DMS53 treated with DMSO at 0.1 percent for 48 hours (cell line): Measurements from ENCODE around the gene PRCP.

Source experiments
- DNase-seq: peaks from one replicate; lab custom pipeline; 2025; ENCODE audit not compliant: unreplicated experiment; lab: John Stamatoyannopoulos, UW

Gene PRCP

DNA sequence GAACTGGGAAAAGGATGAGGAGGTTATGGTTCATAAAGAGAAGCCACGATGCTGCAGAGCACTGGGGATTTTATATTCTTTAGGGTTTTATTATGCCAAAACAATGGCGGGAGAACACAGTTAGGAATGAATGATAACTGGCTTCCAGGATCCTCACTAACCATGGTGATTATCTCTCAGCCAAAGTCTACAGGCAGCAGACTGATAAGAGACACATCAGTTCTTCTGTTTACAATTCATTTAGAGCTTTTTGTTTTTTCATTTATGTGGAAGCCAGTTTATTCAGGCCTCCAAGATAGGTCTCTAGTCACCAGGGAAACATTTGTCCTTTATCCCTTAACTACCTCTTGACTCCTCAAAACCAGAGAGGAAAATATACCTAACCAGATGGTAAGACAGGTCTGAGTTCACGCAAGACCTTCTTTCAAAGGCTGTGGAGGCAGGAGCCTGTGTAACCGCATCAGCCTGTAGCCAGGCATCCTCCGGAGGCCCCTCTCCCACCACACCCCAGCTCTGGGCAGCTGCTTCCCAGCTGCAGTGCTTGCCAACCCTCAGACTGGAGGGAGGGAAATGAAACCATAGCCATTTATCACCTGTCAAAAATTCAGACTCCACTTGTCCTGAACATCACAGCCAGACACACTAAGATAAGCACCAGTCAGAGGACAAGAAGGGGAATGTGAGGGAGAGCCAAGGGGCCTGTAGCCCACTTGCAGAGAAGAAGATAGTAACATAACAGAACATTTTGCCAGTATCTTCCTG is 109.3 kb downstream of the PRCP start:
- no peak for DNase-seq

DNA sequence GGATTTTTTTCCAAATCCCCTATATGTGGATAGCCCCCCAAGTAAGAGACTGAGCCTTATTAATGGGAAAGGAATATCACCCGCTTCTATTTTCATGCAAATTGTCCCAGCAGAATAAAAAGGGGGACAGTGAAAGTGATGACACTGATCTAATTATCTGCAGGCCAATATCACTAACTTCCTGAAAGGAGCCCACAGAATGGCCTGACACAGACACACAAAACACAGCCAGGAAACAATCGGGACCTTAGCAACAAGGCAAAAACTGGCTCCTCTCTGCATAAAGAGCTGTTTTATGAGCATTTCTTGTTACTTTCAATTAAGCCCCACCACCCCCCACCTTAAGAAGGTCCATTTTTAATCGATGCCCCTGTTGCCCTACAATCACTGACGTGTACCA is 112.2 kb downstream of the PRCP start:
- DNase-seq = no peak

DNA sequence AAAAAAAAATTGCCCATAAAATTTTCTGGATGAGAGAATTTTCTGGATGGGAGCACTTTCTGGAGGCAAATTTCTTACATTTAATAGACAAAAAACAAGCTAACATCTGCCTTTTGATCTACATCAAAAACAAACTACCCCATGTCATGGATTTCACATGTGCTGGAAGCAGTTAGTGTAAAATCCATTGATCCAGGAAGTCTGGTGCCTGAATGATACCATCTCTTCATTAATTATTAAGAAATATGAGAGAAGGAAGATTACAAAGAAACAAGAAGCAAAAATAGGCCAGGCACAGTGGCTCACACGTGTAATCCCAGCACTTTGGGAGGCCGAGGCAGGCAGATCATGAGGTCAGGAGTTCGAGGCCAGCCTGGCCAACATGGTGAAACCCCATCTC is 113.4 kb downstream of the PRCP start:
- DNase-seq = no peak

DNA sequence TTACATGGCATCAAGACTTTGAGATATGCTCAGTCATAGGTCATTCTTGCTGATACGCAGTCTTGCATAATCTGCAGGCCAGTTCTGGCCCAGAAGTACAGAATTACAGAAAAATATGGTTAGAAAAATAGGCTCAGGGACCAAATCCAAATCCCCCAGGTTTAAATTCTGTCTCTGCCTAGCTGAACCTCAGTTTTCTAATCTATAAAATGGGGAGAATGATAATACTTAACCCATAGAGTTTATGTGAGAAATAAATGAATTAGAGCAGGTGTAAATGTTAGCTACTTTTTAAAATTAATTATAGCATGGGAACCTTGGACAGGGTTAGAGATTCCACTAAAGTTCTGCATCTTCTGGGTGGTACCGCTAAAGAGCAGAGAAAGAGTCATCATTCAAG is 114.2 kb downstream of the PRCP start:
- no peak for DNase-seq

DNA sequence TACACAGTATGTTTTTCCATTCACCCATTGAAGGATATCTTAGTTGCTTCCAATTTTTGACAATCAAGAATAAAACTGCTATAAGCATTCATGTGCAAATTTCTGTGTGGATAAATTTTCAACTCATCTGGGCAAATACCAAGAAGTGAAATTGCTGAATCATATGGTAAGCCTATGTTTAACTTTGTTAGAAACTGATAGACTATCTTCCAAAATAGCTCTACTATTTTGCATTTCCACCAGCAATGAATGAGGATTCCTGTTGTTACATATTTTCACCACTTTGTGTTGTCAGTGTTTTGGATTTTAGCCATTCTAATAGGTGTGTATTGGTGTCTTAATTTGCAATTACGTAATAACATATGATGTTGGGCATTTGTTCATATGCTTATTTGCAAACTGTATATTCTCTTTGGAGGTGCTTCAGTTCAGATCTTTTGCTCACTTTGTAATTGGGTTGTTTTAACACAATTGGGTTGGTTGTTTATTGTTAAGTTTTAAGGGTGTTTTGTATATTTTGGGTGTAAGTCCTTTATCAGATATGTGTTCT is 117.3 kb downstream of the PRCP start:
- no peak for DNase-seq

DNA sequence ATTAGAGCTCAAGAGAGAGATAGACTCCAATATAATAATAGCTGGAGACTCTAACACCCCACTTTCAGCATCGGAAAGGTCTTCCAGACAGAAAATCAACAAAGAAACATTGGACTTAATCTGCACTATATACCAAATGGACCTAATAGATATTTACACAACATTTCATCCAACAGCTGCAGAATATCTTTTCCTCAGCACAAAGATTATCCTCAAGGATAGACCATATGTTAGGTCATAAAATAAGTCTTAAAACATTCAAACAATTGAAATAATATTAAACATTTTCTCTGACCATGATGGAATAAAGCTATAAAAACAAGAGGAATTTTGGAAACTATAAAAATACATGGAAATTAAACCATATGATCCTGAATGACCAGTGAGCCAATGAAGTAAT is 121.5 kb downstream of the PRCP start:
- no peak for DNase-seq

DNA sequence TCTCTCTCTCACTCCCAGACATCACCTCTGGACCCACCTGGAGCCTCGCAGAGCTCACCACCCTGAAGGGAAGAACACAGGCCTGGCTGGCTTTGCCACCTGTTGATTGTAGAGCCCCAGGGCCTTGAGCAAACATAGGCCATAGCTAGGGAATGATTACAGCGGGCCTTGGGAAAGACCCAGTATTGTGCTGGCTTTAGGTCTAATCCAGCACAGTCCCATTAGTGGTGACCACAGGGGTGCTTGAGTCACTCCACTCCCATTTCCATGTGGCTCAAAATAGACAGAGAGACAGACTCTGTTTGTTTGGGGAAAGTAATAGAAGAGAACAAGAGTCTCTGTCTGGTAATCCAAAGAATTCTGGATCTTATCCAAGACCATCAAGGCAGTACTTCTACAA is 123.9 kb downstream of the PRCP start:
- no peak for DNase-seq

DNA sequence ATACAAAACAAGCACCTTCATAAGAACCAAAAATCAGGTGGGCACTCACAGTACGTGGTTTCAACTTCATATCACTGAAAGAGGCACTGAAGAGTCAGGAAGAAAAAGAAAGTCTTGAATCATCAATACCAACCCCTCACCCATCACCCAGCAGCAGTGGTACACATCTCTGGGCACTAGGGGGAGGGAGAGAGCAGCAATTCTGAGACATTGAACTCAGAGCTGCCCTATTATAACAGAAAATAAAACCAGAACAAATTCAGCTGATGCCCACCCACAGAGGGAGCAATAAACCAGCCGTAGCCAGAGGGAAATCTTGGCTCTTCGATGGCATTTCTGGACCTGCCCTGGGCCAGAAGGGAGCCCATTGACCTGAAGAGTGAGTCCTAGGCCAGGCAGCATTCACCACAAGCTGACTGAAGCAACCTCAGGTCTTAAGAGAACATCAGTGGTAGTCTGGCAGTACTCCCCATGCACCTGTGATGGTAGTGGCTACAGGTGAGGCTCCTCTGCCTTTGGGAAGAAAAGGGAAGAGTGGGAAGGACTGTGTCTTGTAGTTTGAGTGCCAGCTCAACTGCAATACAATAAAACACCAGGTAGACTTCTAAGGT is 124.4 kb downstream of the PRCP start:
- DNase-seq = peak; percentile 73

DNA sequence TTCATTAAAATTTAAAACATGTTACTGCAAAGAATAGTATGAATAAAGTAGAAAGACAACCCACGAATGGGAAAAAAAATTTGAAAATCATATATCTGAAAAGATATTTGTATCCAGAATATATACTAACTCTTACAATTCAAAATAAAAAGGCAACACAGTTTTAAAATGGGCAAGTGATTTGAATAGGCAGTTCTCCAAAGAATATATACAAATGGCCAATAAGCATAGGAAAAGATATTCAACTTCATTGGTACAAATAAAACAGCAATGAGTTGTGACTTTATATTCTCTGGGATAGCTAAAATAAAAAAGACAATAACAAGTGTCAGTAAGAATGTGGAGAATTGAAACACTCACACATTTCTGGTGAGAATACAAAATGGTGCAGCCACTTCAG is 125.0 kb downstream of the PRCP start:
- DNase-seq = no peak
